Mononuclear cell (primary cell): Measurements from ENCODE around the gene SUGT1. TPM values are rescaled to one million over a fixed set of nuclear protein-coding genes. Genes with fewer than 3 reads are reported as not detected.
"Not testable (repeated sequence)": the region's sequence is repeated elsewhere in the genome, so short reads cannot be mapped to it uniquely, and the experiment has no call there.

Experiments
- H3K27me3 ChIP-seq: 2 replicates; pipeline ENCODE4 v1.6.0; 2011; ENCODE audit warnings: low read length, control low read depth; ENCODE audit not compliant: insufficient read depth
- H3K4me1 ChIP-seq: 2 replicates; pipeline ENCODE4 v1.5.1; 2011; ENCODE audit warnings: mild to moderate bottlenecking, low read length, control low read depth; ENCODE audit not compliant: insufficient read depth
- H3K4me3 ChIP-seq: 2 replicates; pipeline ENCODE4 v1.5.1; 2011; ENCODE audit warnings: mild to moderate bottlenecking, low read length, moderate library complexity
- H3K9me3 ChIP-seq: 2 replicates; pipeline ENCODE4 v1.5.1; 2011; ENCODE audit warnings: low read depth, mild to moderate bottlenecking, control low read depth, low read length
- total RNA-seq: library from RNA; depleted of rRNA; stranded (reverse); fragments of >200 nt; gene quantifications from one replicate; pipeline ENCODE4 v1.2.3, GENCODE V29; 2012

Gene SUGT1
- 14.9 TPM for total RNA-seq

- H3K4me1 ChIP-seq = peaks cover 20% of the 10 kb centered on the region
- H3K9me3 ChIP-seq = no peaks in the 10 kb centered on the region
- no peaks in the 10 kb centered on the region for H3K27me3 ChIP-seq
- peak within 1 kb of the TSS; percentile 96 for H3K4me3 ChIP-seq
Observed at GRCh38 chr13:52652196-52652979, at the start of gene SUGT1. TSS of gene SUGT1 (plus strand) at chr13:52652836. CDS start at chr13:52652921, 85 bp downstream.

GRCh38 chr13:52603316-52603715, 49.3 kb upstream of the SUGT1 start:
- H3K4me3 ChIP-seq, H3K9me3 ChIP-seq: not testable (repeated sequence)
- peaks cover 15% of the 10 kb centered on the region for H3K4me1 ChIP-seq

GRCh38 chr13:52606126-52606525, 46.5 kb upstream of the SUGT1 start:
- not testable (repeated sequence) for H3K27me3 ChIP-seq, H3K4me3 ChIP-seq, H3K9me3 ChIP-seq, H3K4me1 ChIP-seq

More at GRCh38 chr13:52603316-52603715, 49.3 kb upstream of the SUGT1 start:
- H3K27me3 ChIP-seq = peaks cover 11% of the 10 kb centered on the region

GRCh38 chr13:52606795-52607194, 45.8 kb upstream of the SUGT1 start:
- H3K4me3 ChIP-seq, H3K27me3 ChIP-seq, H3K4me1 ChIP-seq, H3K9me3 ChIP-seq: not testable (repeated sequence)

- not testable (repeated sequence) for H3K4me3 ChIP-seq, H3K4me1 ChIP-seq, H3K9me3 ChIP-seq, H3K27me3 ChIP-seq
Observed at GRCh38 chr13:52608184-52608583, 44.5 kb upstream of the SUGT1 start.

GRCh38 chr13:52609013-52609606, 43.5 kb upstream of the SUGT1 start:
- H3K27me3 ChIP-seq, H3K9me3 ChIP-seq, H3K4me1 ChIP-seq, H3K4me3 ChIP-seq: not testable (repeated sequence)

GRCh38 chr13:52610158-52610557, 42.5 kb upstream of the SUGT1 start:
- not testable (repeated sequence) for H3K4me3 ChIP-seq, H3K4me1 ChIP-seq, H3K9me3 ChIP-seq, H3K27me3 ChIP-seq

- peaks cover 27% of the 10 kb centered on the region for H3K4me1 ChIP-seq
- no peaks in the 10 kb centered on the region for H3K27me3 ChIP-seq
- no peak overlapping the region for H3K4me3 ChIP-seq
- H3K9me3 ChIP-seq = no peaks in the 10 kb centered on the region
Observed at GRCh38 chr13:52615134-52615801, 37.4 kb upstream of the SUGT1 start.

GRCh38 chr13:52615812-52616211, 36.8 kb upstream of the SUGT1 start:
- Histone ChIP-seq H3K4me1 (peaks cover 27% of the 10 kb centered on the region), H3K4me3 (no peak overlapping the region), H3K9me3 (no peaks in the 10 kb centered on the region), H3K27me3 (no peaks in the 10 kb centered on the region)

GRCh38 chr13:52617070-52618060, 35.3 kb upstream of the SUGT1 start:
- Histone ChIP-seq H3K4me3 (peak overlapping the region; percentile 84), H3K27me3 (no peaks in the 10 kb centered on the region), H3K9me3 (no peaks in the 10 kb centered on the region), H3K4me1 (peaks cover 27% of the 10 kb centered on the region)

GRCh38 chr13:52631083-52631690, 21.4 kb upstream of the SUGT1 start:
- H3K9me3 ChIP-seq, H3K4me3 ChIP-seq, H3K4me1 ChIP-seq, H3K27me3 ChIP-seq: not testable (repeated sequence)

GRCh38 chr13:52638666-52639328, 13.8 kb upstream of the SUGT1 start:
- H3K4me1 ChIP-seq = no peaks in the 10 kb centered on the region
- H3K27me3 ChIP-seq = no peaks in the 10 kb centered on the region
- H3K4me3 ChIP-seq = no peak overlapping the region
- no peaks in the 10 kb centered on the region for H3K9me3 ChIP-seq

GRCh38 chr13:52642131-52642530, 10.5 kb upstream of the SUGT1 start, which contains the start of gene HNRNPA1L2:
TSS of gene HNRNPA1L2 (plus strand) at chr13:52642431. CDS start at chr13:52642493, 62 bp downstream.
- no peak within 1 kb of the TSS for H3K4me3 ChIP-seq
- no peaks in the 10 kb centered on the region for H3K4me1 ChIP-seq
- no peaks in the 10 kb centered on the region for H3K9me3 ChIP-seq
- no peaks in the 10 kb centered on the region for H3K27me3 ChIP-seq

- no peaks in the 10 kb centered on the region for H3K4me1 ChIP-seq
- H3K4me3 ChIP-seq = no peak overlapping the region
- H3K9me3 ChIP-seq = no peaks in the 10 kb centered on the region
- no peaks in the 10 kb centered on the region for H3K27me3 ChIP-seq
Observed at GRCh38 chr13:52644108-52644507, 8.5 kb upstream of the SUGT1 start.
